H1 (cell line): ENCODE results near the gene C16orf95. TPM values are rescaled to one million over a fixed set of nuclear protein-coding genes. Genes with fewer than 3 reads are reported as not detected.

Experiments used
- CTCF ChIA-PET: fragments of 300-600 bp; sonication (Branson Sonifier 250); formaldehyde crosslinking; loops from one replicate; lab custom pipeline; 2021; ENCODE audit not compliant: partially characterized antibody; lab: Charles Lee
- POLR2A ChIA-PET: fragments of 300-600 bp; sonication (Branson Sonifier 250); formaldehyde crosslinking; loops from one replicate; lab custom pipeline; 2021; ENCODE audit warnings: inconsistent platforms; ENCODE audit not compliant: partially characterized antibody; lab: Charles Lee
- DNase-seq, 2 experiments: peaks; one replicate each; pipeline versions ENCODE4 v3.0.0 to v3.0.0-alpha.2; 2010 to 2022; ENCODE audit warnings: low spot score in 2 of 2, low read depth in 1 of 2, mixed read lengths in 1 of 2
- FAIRE-seq: peaks from 2 replicates; lab custom pipeline; 2011; peaks lifted over from hg19 to GRCh38; lab: Jason Lieb, UNC
- H2AFZ ChIP-seq: 2 replicates; pipeline ENCODE4 v1.8.1; 2012; ENCODE audit warnings: low read length, inconsistent platforms
- H2AK5ac ChIP-seq: 2 replicates; pipeline ENCODE4 v1.6.1; 2013; ENCODE audit warnings: low read depth, low read length
- H2BK120ac ChIP-seq: replicated peaks from 2 replicates; pipeline ENCODE3; 2013; ENCODE audit warnings: low read depth, low read length, inconsistent platforms
- H2BK12ac ChIP-seq: 2 replicates; pipeline ENCODE4 v1.6.1; 2013; ENCODE audit warnings: low read depth, low read length
- H2BK15ac ChIP-seq: 2 replicates; pipeline ENCODE4 v1.6.1; 2013; ENCODE audit warnings: low read length
- H2BK20ac ChIP-seq: 2 replicates; pipeline ENCODE4 v1.6.1; 2013; ENCODE audit warnings: low read length
- H2BK5ac ChIP-seq: 2 replicates; pipeline ENCODE4 v1.6.1; 2013; ENCODE audit warnings: low read depth, low read length
- H3K14ac ChIP-seq: 2 replicates; pipeline ENCODE4 v1.6.1; 2013; ENCODE audit warnings: inconsistent platforms; ENCODE audit not compliant: insufficient read length
- H3K18ac ChIP-seq: 2 replicates; pipeline ENCODE4 v1.6.1; 2013; ENCODE audit warnings: low read length; ENCODE audit errors: extremely low read depth
- H3K23ac ChIP-seq: 2 replicates; pipeline ENCODE4 v1.6.1; 2013; ENCODE audit warnings: inconsistent platforms; ENCODE audit not compliant: insufficient read length
- H3K23me2 ChIP-seq: 2 replicates; pipeline ENCODE4 v1.6.1; 2013; ENCODE audit warnings: low read depth, low read length
- H3K27ac ChIP-seq: 2 replicates; pipeline ENCODE4 v1.6.1; 2011; ENCODE audit warnings: low read depth, low read length, inconsistent platforms
- H3K27me3 ChIP-seq, 4 experiments: replicated peaks in 1 of 4; 1 replicate in 1 of 4; 2 replicates in 3 of 4; pipeline versions ENCODE4 v1.6.1 to v1.8.1; 2011 to 2013; ENCODE audit warnings: low read length in 3 of 4, mild to moderate bottlenecking in 3 of 4, inconsistent platforms in 2 of 4, mixed read lengths in 2 of 4, moderate library complexity in 1 of 4; ENCODE audit not compliant: control insufficient read depth in 3 of 4, insufficient read depth in 3 of 4; ENCODE audit errors: extremely low read depth in 1 of 4
- H3K36me3 ChIP-seq, 4 experiments: 2 replicates each; pipeline versions ENCODE4 v1.6.1 to v1.8.1; 2011 to 2013; ENCODE audit warnings: mild to moderate bottlenecking in 4 of 4, low read length in 3 of 4, moderate library complexity in 2 of 4, control low read depth in 1 of 4, inconsistent platforms in 1 of 4; ENCODE audit not compliant: insufficient read depth in 4 of 4, control insufficient read depth in 2 of 4
- H3K4ac ChIP-seq: replicated peaks from 2 replicates; pipeline ENCODE3; 2013; ENCODE audit warnings: low read length, low read depth, mixed read lengths, inconsistent platforms; ENCODE audit not compliant: insufficient read length
- H3K4me1 ChIP-seq, 4 experiments: replicated peaks in 1 of 4; 1 replicate in 1 of 4; 2 replicates in 3 of 4; pipeline versions ENCODE4 v1.6.1 to v1.8.1; 2011 to 2013; ENCODE audit warnings: low read length in 3 of 4, inconsistent platforms in 2 of 4, mixed read lengths in 1 of 4; ENCODE audit not compliant: insufficient read depth in 4 of 4, control insufficient read depth in 3 of 4
- H3K4me2 ChIP-seq, 2 experiments: 2 replicates each; pipeline versions ENCODE4 v1.6.1 to v1.8.1; 2011 to 2013; ENCODE audit warnings: low read depth in 2 of 2, low read length in 2 of 2, control low read depth in 1 of 2, inconsistent platforms in 1 of 2, mild to moderate bottlenecking in 1 of 2; ENCODE audit not compliant: insufficient read depth in 1 of 2
- H3K4me3 ChIP-seq, 4 experiments: fragments of 200-600, 300-600 bp in 1 of 4; sonication (generic), shearing (Covaris generic), sonication (Bioruptor Twin) in 1 of 4; 2 replicates each; pipeline versions ENCODE4 v1.5.1 to v1.8.1; 2011 to 2016; ENCODE audit warnings: low read length in 4 of 4, low read depth in 3 of 4, control low read depth in 2 of 4, inconsistent platforms in 2 of 4, mild to moderate bottlenecking in 2 of 4, mixed read lengths in 1 of 4, moderate library complexity in 1 of 4; ENCODE audit not compliant: insufficient read depth in 2 of 4; ENCODE audit errors: extremely low read depth in 1 of 4
- H3K56ac ChIP-seq: replicated peaks from 2 replicates; pipeline ENCODE3; 2013; ENCODE audit warnings: low read depth, mild to moderate bottlenecking, mixed read lengths, low read length, inconsistent platforms; ENCODE audit not compliant: insufficient read length
- H3K79me1 ChIP-seq: 2 replicates; pipeline ENCODE4 v1.6.1; 2013; ENCODE audit warnings: low read depth, low read length, control low read depth
- H3K79me2 ChIP-seq, 2 experiments: 2 replicates each; pipeline versions ENCODE4 v1.6.1 to v1.8.1; 2012 to 2013; ENCODE audit warnings: low read length in 2 of 2, mild to moderate bottlenecking in 2 of 2, inconsistent platforms in 1 of 2; ENCODE audit not compliant: insufficient read depth in 2 of 2, control insufficient read depth in 1 of 2
- H3K9ac ChIP-seq, 4 experiments: replicated peaks in 1 of 4; 1 replicate in 1 of 4; 2 replicates in 3 of 4; pipeline versions ENCODE4 v1.6.1 to v1.8.1; 2011 to 2013; ENCODE audit warnings: low read depth in 3 of 4, low read length in 3 of 4, control low read depth in 2 of 4, mild to moderate bottlenecking in 2 of 4, moderate library complexity in 2 of 4, inconsistent platforms in 1 of 4; ENCODE audit errors: extremely low read depth in 1 of 4
- H3K9me3 ChIP-seq, 2 experiments: 2 replicates each; pipeline versions ENCODE4 v1.6.1 to v1.8.1; 2012 to 2013; ENCODE audit warnings: mild to moderate bottlenecking in 2 of 2, moderate library complexity in 2 of 2, control low read depth in 1 of 2, inconsistent platforms in 1 of 2, low read depth in 1 of 2, low read length in 1 of 2, mixed read lengths in 1 of 2; ENCODE audit not compliant: insufficient read depth in 2 of 2
- H4K20me1 ChIP-seq, 2 experiments: replicated peaks in 1 of 2; 2 replicates each; pipeline versions ENCODE3 to v1.8.1; 2011 to 2013; ENCODE audit warnings: inconsistent platforms in 2 of 2, low read length in 2 of 2, mild to moderate bottlenecking in 1 of 2; ENCODE audit not compliant: insufficient read depth in 2 of 2, control insufficient read depth in 1 of 2
- H4K5ac ChIP-seq: 2 replicates; pipeline ENCODE4 v1.6.1; 2013; ENCODE audit warnings: low read length, low read depth, mixed read lengths, inconsistent platforms; ENCODE audit not compliant: insufficient read length
- H4K8ac ChIP-seq: 2 replicates; pipeline ENCODE4 v1.8.0; 2013; ENCODE audit warnings: mild to moderate bottlenecking, moderate library complexity, low read length, inconsistent platforms; ENCODE audit not compliant: insufficient read depth; ENCODE audit errors: extremely low read depth
- H4K91ac ChIP-seq: replicated peaks from 2 replicates; pipeline ENCODE3; 2013; ENCODE audit warnings: low read length, mixed read lengths, inconsistent platforms; ENCODE audit not compliant: insufficient read length
- EGR1 ChIP-seq: IDR thresholded peaks from 2 replicates; pipeline ENCODE4 v1.6.1; 2011; ENCODE audit warnings: low read depth, low read length, borderline replicate concordance
- NANOG ChIP-seq: IDR thresholded peaks from 2 replicates; pipeline ENCODE4 v1.6.1; 2011; ENCODE audit warnings: low read length, low read depth, mild to moderate bottlenecking, inconsistent platforms; ENCODE audit not compliant: insufficient read depth, poor library complexity, severe bottlenecking
- POLR2A ChIP-seq, 2 experiments: IDR thresholded peaks; 1 replicate in 1 of 2; 2 replicates in 1 of 2; pipeline ENCODE4 v1.6.1; 2011; ENCODE audit warnings: low read depth in 2 of 2, low read length in 2 of 2, mild to moderate bottlenecking in 2 of 2; ENCODE audit errors: control extremely low read depth in 1 of 2
- WGBS, 2 experiments: shearing (Covaris generic) in 1 of 2; methylation state at CpG; one replicate each; pipeline versions ENCODE4 v1.1.6 to v1.1.7; 2013 to 2015; ENCODE audit warnings: low lambda C conversion rate in 2 of 2, mixed read lengths in 2 of 2, inconsistent platforms in 1 of 2, low coverage in 1 of 2, missing lambda C conversion rate in 1 of 2; ENCODE audit not compliant: insufficient replicate concordance in 2 of 2, insufficient coverage in 1 of 2, insufficient read length in 1 of 2; ENCODE audit errors: extremely low coverage in 1 of 2, missing lambda C conversion rate in 1 of 2; 5-methylcytosine and 5-hydroxymethylcytosine counted together
- polyA plus RNA-seq, 7 experiments: library from polyadenylated mRNA; depleted of rRNA in 3 of 7; stranded (reverse) in 5 of 7; unstranded in 2 of 7; fragments of >200 nt in 5 of 7; fragments of 200-250 nt in 2 of 7; gene quantifications; 1 replicate in 5 of 7; 2 replicates in 1 of 7; 4 replicates in 1 of 7; pipeline versions ENCODE4 v1.2.1 to v1.2.3, GENCODE V29; 2011 to 2013; ENCODE audit warnings: missing spikeins in 2 of 7, mixed read lengths in 2 of 7
- total RNA-seq: library from RNA; stranded (reverse); fragmentation: NEBNext Ultra II Directional; extraction: Animal tissue kit (Norgen Biotek cat#: 25700); gene quantifications from 2 replicates; pipeline ENCODE4 v1.2.1, GENCODE V29; 2021
- TF ChIP-seq, protein P1 (sequence below), 3 experiments: IDR thresholded peaks; 1 replicate in 2 of 3; 2 replicates in 1 of 3; pipeline versions ENCODE4 v1.5.1 to v1.6.1; 2011; ENCODE audit warnings: low read length in 3 of 3, mild to moderate bottlenecking in 3 of 3, inconsistent platforms in 2 of 3, low read depth in 1 of 3, moderate library complexity in 1 of 3; ENCODE audit not compliant: insufficient read depth in 1 of 3; ENCODE audit errors: control extremely low read depth in 1 of 3

C16orf95 gene
- total and polyA plus RNA-seq, 2 of the 8 experiments (the other 6 are each of a cell fraction or from before 2014, with no cell fraction given), result 5.0 to 5.4 TPM

DNA sequence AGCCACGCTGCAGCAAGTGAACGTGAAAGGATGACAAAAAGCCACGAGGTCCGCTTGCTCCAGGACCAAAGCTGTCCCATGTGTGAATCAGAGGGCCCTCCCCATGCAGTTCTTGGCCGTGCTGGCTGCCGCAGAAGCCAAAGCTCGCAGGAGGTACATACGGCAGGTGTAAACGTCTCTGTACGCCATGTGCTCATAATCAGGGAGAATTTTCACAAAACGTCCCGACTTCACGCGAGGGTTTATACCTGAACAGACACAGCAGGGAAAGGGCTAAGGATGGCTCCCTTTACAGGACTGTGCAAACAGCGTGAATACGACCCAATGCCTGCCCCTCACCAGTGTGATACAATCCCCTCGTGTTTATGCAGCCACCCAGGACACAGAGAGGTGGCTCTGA, 41.1 kb upstream of the C16orf95 start:
- H2BK15ac ChIP-seq, result no peak overlapping the region
- H4K8ac ChIP-seq, result no peak overlapping the region
- H3K56ac ChIP-seq, result no peak overlapping the region
- CTCF ChIA-PET, result interaction anchor here (0.7 to 1.3 kb wide), 5 partner anchors 11 to 184 kb away, joined by 3 to 5 read pairs (median 3); partner anchors contain the start of gene FBXO31
- WGBS, 2 experiments, result 95% methylated on average over 17 of the region's 17 CpGs; no CpG with 5 or more reads in 1 of the 2 experiments
- H3K4me1 ChIP-seq, result no peaks in the 10 kb centered on the region
- H3K23me2 ChIP-seq, result no peaks in the 10 kb centered on the region
- no peak overlapping the region for H3K4me2 ChIP-seq
- H2BK120ac ChIP-seq, result no peak overlapping the region
- H3K14ac ChIP-seq, result no peak overlapping the region
- H2AK5ac ChIP-seq, result no peak overlapping the region
- H2AFZ ChIP-seq, result no peak overlapping the region
- no peak overlapping the region for H3K27ac ChIP-seq
- no peaks in the 10 kb centered on the region for H3K9me3 ChIP-seq
- H2BK12ac ChIP-seq, result no peak overlapping the region
- H3K23ac ChIP-seq, result no peak overlapping the region
- TF ChIP-seq POLR2A (IDR thresholded peaks at IDR 0.05; ENCODE audit: control extremely low read depth in 1 of 2, low read depth in 2 of 2, low read length in 2 of 2), result no peak
- TF ChIP-seq, protein P1, sequence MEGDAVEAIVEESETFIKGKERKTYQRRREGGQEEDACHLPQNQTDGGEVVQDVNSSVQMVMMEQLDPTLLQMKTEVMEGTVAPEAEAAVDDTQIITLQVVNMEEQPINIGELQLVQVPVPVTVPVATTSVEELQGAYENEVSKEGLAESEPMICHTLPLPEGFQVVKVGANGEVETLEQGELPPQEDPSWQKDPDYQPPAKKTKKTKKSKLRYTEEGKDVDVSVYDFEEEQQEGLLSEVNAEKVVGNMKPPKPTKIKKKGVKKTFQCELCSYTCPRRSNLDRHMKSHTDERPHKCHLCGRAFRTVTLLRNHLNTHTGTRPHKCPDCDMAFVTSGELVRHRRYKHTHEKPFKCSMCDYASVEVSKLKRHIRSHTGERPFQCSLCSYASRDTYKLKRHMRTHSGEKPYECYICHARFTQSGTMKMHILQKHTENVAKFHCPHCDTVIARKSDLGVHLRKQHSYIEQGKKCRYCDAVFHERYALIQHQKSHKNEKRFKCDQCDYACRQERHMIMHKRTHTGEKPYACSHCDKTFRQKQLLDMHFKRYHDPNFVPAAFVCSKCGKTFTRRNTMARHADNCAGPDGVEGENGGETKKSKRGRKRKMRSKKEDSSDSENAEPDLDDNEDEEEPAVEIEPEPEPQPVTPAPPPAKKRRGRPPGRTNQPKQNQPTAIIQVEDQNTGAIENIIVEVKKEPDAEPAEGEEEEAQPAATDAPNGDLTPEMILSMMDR (IDR thresholded peaks at IDR 0.05; ENCODE audit: control extremely low read depth in 1 of 3, insufficient read depth in 1 of 3, low read depth in 1 of 3, low read length in 3 of 3), result no peak
- no peak for TF ChIP-seq EGR1
- TF ChIP-seq NANOG, result no peak
- no peak overlapping the region for H3K9ac ChIP-seq
- H2BK5ac ChIP-seq, result no peak overlapping the region
- H3K79me1 ChIP-seq, result peaks cover 8% of the 10 kb centered on the region
- H3K4me3 ChIP-seq, result no peak overlapping the region
- no peak overlapping the region for H4K91ac ChIP-seq
- H3K79me2 ChIP-seq, result no peaks in the 10 kb centered on the region
- no peak overlapping the region for H3K18ac ChIP-seq
- peaks cover 3 to 14% of the 10 kb centered on the region in 2 experiments for H4K20me1 ChIP-seq
- no peak overlapping the region for H3K4ac ChIP-seq
- H3K27me3 ChIP-seq, result no peaks in the 10 kb centered on the region
- no peak overlapping the region for H2BK20ac ChIP-seq
- H4K5ac ChIP-seq, result no peak overlapping the region
- DNase-seq, result no peak
- H3K36me3 ChIP-seq, result peaks cover 0 to 17% (median 9%) of the 10 kb centered on the region in 4 experiments; a peak in 5 of 8 replicates
- POLR2A ChIA-PET, result no interaction called here
- no peak for FAIRE-seq
